Osteocyte (in vitro differentiated cells): ENCODE data around the gene BOK. TPM values are rescaled to one million over a fixed set of nuclear protein-coding genes. Genes with fewer than 3 reads are reported as not detected.
A peak's percentile ranks its signal among the peaks of the same experiment; 100 is the strongest.
"Not testable (repeated sequence)": the region's sequence is repeated elsewhere in the genome, so short reads cannot be mapped to it uniquely, and the experiment has no call there.

ENCODE experiments used
- DNase-seq: peaks from one replicate; pipeline ENCODE4 v3.0.0; 2021; ENCODE audit warnings: mixed read lengths; ENCODE audit not compliant: unreplicated experiment; ENCODE audit errors: extremely low spot score
- H3K27ac Mint-ChIP-seq: one replicate; pipeline ENCODE4 v1.8.0; 2021; ENCODE audit warnings: mild to moderate bottlenecking, mixed read lengths; ENCODE audit not compliant: unreplicated experiment
- H3K27me3 Mint-ChIP-seq: one replicate; pipeline ENCODE4 v1.8.0; 2021; ENCODE audit warnings: mixed read lengths; ENCODE audit not compliant: unreplicated experiment
- H3K36me3 Mint-ChIP-seq: one replicate; pipeline ENCODE4 v1.8.0; 2021; ENCODE audit warnings: mixed read lengths; ENCODE audit not compliant: unreplicated experiment
- H3K4me1 Mint-ChIP-seq: one replicate; pipeline ENCODE4 v1.8.0; 2021; ENCODE audit warnings: mixed read lengths; ENCODE audit not compliant: unreplicated experiment
- H3K4me3 Mint-ChIP-seq: one replicate; pipeline ENCODE4 v1.8.0; 2021; ENCODE audit warnings: mild to moderate bottlenecking, moderate library complexity, mixed read lengths; ENCODE audit not compliant: unreplicated experiment
- H3K9me3 Mint-ChIP-seq: one replicate; pipeline ENCODE4 v1.8.0; 2021; ENCODE audit warnings: mixed read lengths; ENCODE audit not compliant: unreplicated experiment
- CTCF ChIP-seq: fragments of 200-600 bp; sonication (generic); IDR thresholded peaks from 2 replicates; pipeline ENCODE4 v1.5.0; 2021; ENCODE audit warnings: antibody characterized with exemption, mild to moderate bottlenecking, moderate library complexity
- total RNA-seq: library from RNA; stranded (reverse); gene quantifications from 2 replicates; pipeline ENCODE4 v1.2.1, GENCODE V29; 2021

Gene BOK
- total RNA-seq, 1 donor from 2014 or later: 45.0 TPM

- Mint-ChIP-seq H3K9me3 (no peaks in the 10 kb centered on the region), H3K27ac (peak overlapping the region; percentile 51), H3K4me3 (no peak overlapping the region), H3K4me1 (peaks cover 8% of the 10 kb centered on the region), H3K36me3 (peaks cover 6% of the 10 kb centered on the region), H3K27me3 (no peaks in the 10 kb centered on the region)
- TF ChIP-seq CTCF: no peak
- DNase-seq: no peak
Measured at GRCh38 chr2:241514986-241515737, 43.4 kb upstream of the BOK start.

GRCh38 chr2:241516520-241516965 lies 42.0 kb upstream of the BOK start:
- Mint-ChIP-seq H3K27me3 (no peaks in the 10 kb centered on the region), H3K27ac (no peak overlapping the region), H3K4me1 (peaks cover 8% of the 10 kb centered on the region), H3K4me3 (no peak overlapping the region), H3K36me3 (no peaks in the 10 kb centered on the region), H3K9me3 (no peaks in the 10 kb centered on the region)
- no peak for TF ChIP-seq CTCF
- no peak for DNase-seq

GRCh38 chr2:241517297-241517696 lies 41.2 kb upstream of the BOK start:
- Mint-ChIP-seq H3K4me1 (peaks cover 8% of the 10 kb centered on the region), H3K27ac (no peak overlapping the region), H3K36me3 (no peaks in the 10 kb centered on the region), H3K27me3 (no peaks in the 10 kb centered on the region), H3K4me3 (no peak overlapping the region), H3K9me3 (no peaks in the 10 kb centered on the region)
- TF ChIP-seq CTCF: no peak
- no peak for DNase-seq

- Mint-ChIP-seq H3K27ac (no peak overlapping the region), H3K4me3 (no peak overlapping the region), H3K27me3 (no peaks in the 10 kb centered on the region), H3K4me1 (peaks cover 8% of the 10 kb centered on the region), H3K9me3 (no peaks in the 10 kb centered on the region), H3K36me3 (no peaks in the 10 kb centered on the region)
- DNase-seq: no peak
- TF ChIP-seq CTCF: no peak
Measured at GRCh38 chr2:241519669-241520068, 38.9 kb upstream of the BOK start.

GRCh38 chr2:241522477-241522876 lies 36.1 kb upstream of the BOK start:
- no peak for DNase-seq
- Mint-ChIP-seq H3K4me3 (no peak overlapping the region), H3K27me3 (no peaks in the 10 kb centered on the region), H3K9me3 (no peaks in the 10 kb centered on the region), H3K4me1 (no peaks in the 10 kb centered on the region), H3K36me3 (peaks cover 2% of the 10 kb centered on the region), H3K27ac (no peak overlapping the region)
- TF ChIP-seq CTCF: no peak

GRCh38 chr2:241525818-241526780 lies 32.4 kb upstream of the BOK start:
- DNase-seq, H3K4me1 Mint-ChIP-seq, H3K4me3 Mint-ChIP-seq, H3K36me3 Mint-ChIP-seq, H3K27me3 Mint-ChIP-seq, H3K27ac Mint-ChIP-seq, H3K9me3 Mint-ChIP-seq: not testable (repeated sequence)
